Measurements from ENCODE around the gene PRPSAP2. TPM values are rescaled to one million over a fixed set of nuclear protein-coding genes. Genes with fewer than 3 reads are reported as not detected.

PRPSAP2 gene
- total and polyA plus RNA-seq, 2 donors from 2014 or later = 30.6 to 32.0 TPM

- Histone ChIP-seq H3K27me3 (ENCODE audit: control insufficient read depth, insufficient read depth, low read length) (no peaks in the 10 kb centered on the region), H3K9me3 (ENCODE audit: control insufficient read depth in 2 of 3, insufficient read depth in 1 of 3, low read length in 3 of 3) (no peaks in the 10 kb centered on the region), H3K27ac (ENCODE audit: low read depth in 2 of 2, low read length in 2 of 2) (no peak overlapping the region), H3K4me3 (ENCODE audit: low read length in 3 of 3) (no peak overlapping the region), H3K36me3 (ENCODE audit: control insufficient read depth in 2 of 3, insufficient read depth in 3 of 3, low read length in 3 of 3) (peaks cover 4 to 19% (median 14%) of the 10 kb centered on the region in 3 donors), H3K9ac (ENCODE audit: low read length in 3 of 3) (no peak overlapping the region), H3K4me1 (ENCODE audit: control insufficient read depth in 2 of 3, insufficient read depth in 2 of 3, low read depth in 1 of 3, low read length in 3 of 3) (peaks cover 0 to 16% (median 10%) of the 10 kb centered on the region in 3 donors)
- intact Hi-C loops (cut with DNase I) = no loop called here
- no peak for DNase-seq
- FAIRE-seq = no peak
- no peak for TF ChIP-seq CTCF (IDR thresholded peaks at IDR 0.05; ENCODE audit: borderline replicate concordance, extremely low read depth, insufficient read depth)
Observed at GRCh38 chr17:18925187-18925586, 67.3 kb downstream of the PRPSAP2 start.

- DNase-seq = no peak
- Histone ChIP-seq H3K36me3 (ENCODE audit: control insufficient read depth in 2 of 3, insufficient read depth in 3 of 3, low read length in 3 of 3) (peaks cover 10 to 22% (median 14%) of the 10 kb centered on the region in 3 donors), H3K9me3 (ENCODE audit: control insufficient read depth in 2 of 3, insufficient read depth in 1 of 3, low read length in 3 of 3) (no peaks in the 10 kb centered on the region), H3K27me3 (ENCODE audit: control insufficient read depth, insufficient read depth, low read length) (no peaks in the 10 kb centered on the region), H3K27ac (ENCODE audit: low read depth in 2 of 2, low read length in 2 of 2) (no peak overlapping the region), H3K4me3 (ENCODE audit: low read length in 3 of 3) (no peak overlapping the region), H3K9ac (ENCODE audit: low read length in 3 of 3) (no peak overlapping the region), H3K4me1 (ENCODE audit: control insufficient read depth in 2 of 3, insufficient read depth in 2 of 3, low read depth in 1 of 3, low read length in 3 of 3) (no peaks in the 10 kb centered on the region)
- FAIRE-seq = no peak
- intact Hi-C loops (cut with DNase I) = no loop called here
- TF ChIP-seq CTCF (IDR thresholded peaks at IDR 0.05; ENCODE audit: borderline replicate concordance, extremely low read depth, insufficient read depth) = no peak
Observed at GRCh38 chr17:18928628-18929125, 70.7 kb downstream of the PRPSAP2 start.

- intact Hi-C loops (cut with DNase I) = no loop called here
- FAIRE-seq = no peak
Observed at GRCh38 chr17:18932360-18933055, 74.6 kb downstream of the PRPSAP2 start.

More at GRCh38 chr17:18932360-18933055, 74.6 kb downstream of the PRPSAP2 start:
- no peak for DNase-seq
- Histone ChIP-seq H3K9ac (ENCODE audit: low read length in 3 of 3) (no peak overlapping the region), H3K36me3 (ENCODE audit: control insufficient read depth in 2 of 3, insufficient read depth in 3 of 3, low read length in 3 of 3) (peaks cover 7 to 13% (median 8%) of the 10 kb centered on the region in 3 donors), H3K27ac (ENCODE audit: low read depth in 2 of 2, low read length in 2 of 2) (no peak overlapping the region), H3K4me1 (ENCODE audit: control insufficient read depth in 2 of 3, insufficient read depth in 2 of 3, low read depth in 1 of 3, low read length in 3 of 3) (no peaks in the 10 kb centered on the region), H3K9me3 (ENCODE audit: control insufficient read depth in 2 of 3, insufficient read depth in 1 of 3, low read length in 3 of 3) (no peaks in the 10 kb centered on the region), H3K4me3 (ENCODE audit: low read length in 3 of 3) (no peak overlapping the region), H3K27me3 (ENCODE audit: control insufficient read depth, insufficient read depth, low read length) (no peaks in the 10 kb centered on the region)
- TF ChIP-seq CTCF (IDR thresholded peaks at IDR 0.05; ENCODE audit: borderline replicate concordance, extremely low read depth, insufficient read depth) = no peak
